RWPE2 (cell line): ENCODE results near the gene MATCAP1.

ENCODE experiments used
- ATAC-seq: fragments of 200-7000 bp; cut with Tn5 transposase; 3 replicates; pipeline ENCODE4 v1.9.1; 2021; ENCODE audit warnings: low read depth
- DNase-seq: peaks from one replicate; pipeline ENCODE4 v3.0.0-alpha.2; 2020; ENCODE audit warnings: low spot score
- H3K27ac ChIP-seq: fragments of 450-650 bp; 2 replicates; pipeline ENCODE4 v1.5.1; 2017; ENCODE audit warnings: mild to moderate bottlenecking; ENCODE audit not compliant: poor library complexity, severe bottlenecking
- H3K27me3 ChIP-seq: fragments of 250-450 bp; sonication (Bioruptor Pico); 2 replicates; pipeline ENCODE4 v1.5.1; 2021; ENCODE audit warnings: mild to moderate bottlenecking, moderate library complexity; ENCODE audit not compliant: insufficient read depth, poor library complexity, severe bottlenecking
- H3K36me3 ChIP-seq: fragments of 250-450 bp; sonication (Bioruptor Pico); 2 replicates; pipeline ENCODE4 v1.5.1; 2020; ENCODE audit warnings: low read depth, mild to moderate bottlenecking, moderate library complexity
- H3K4me1 ChIP-seq: fragments of 250-450 bp; sonication (Bioruptor Pico); 2 replicates; pipeline ENCODE4 v1.5.1; 2021; ENCODE audit warnings: mild to moderate bottlenecking, moderate library complexity; ENCODE audit not compliant: insufficient read depth, poor library complexity, severe bottlenecking
- H3K4me3 ChIP-seq: fragments of 250-450 bp; sonication (Bioruptor Pico); 2 replicates; pipeline ENCODE4 v1.5.1; 2021; ENCODE audit warnings: mild to moderate bottlenecking, moderate library complexity; ENCODE audit not compliant: severe bottlenecking
- H3K9me3 ChIP-seq: fragments of 250-450 bp; sonication (Bioruptor Pico); 2 replicates; pipeline ENCODE4 v1.5.1; 2021; ENCODE audit warnings: mild to moderate bottlenecking, moderate library complexity; ENCODE audit not compliant: severe bottlenecking
- CTCF ChIP-seq: fragments of 450-650 bp; IDR thresholded peaks from one replicate; pipeline ENCODE4 v1.5.1; 2017; ENCODE audit warnings: mild to moderate bottlenecking, moderate library complexity; ENCODE audit not compliant: poor library complexity, severe bottlenecking

Gene MATCAP1

GRCh38 chr16:67207249-67208091 lies 23.7 kb upstream of the MATCAP1 start:
- Histone ChIP-seq H3K27ac (peak overlapping the region; percentile 92), H3K4me3 (no peak overlapping the region), H3K27me3 (no peaks in the 10 kb centered on the region), H3K4me1 (peaks cover 34% of the 10 kb centered on the region), H3K36me3 (peaks cover 7% of the 10 kb centered on the region), H3K9me3 (no peaks in the 10 kb centered on the region)
- DNase-seq, result peak; percentile 72
- ATAC-seq, result peak; percentile 49
- no peak for TF ChIP-seq CTCF

- Histone ChIP-seq H3K27ac (peak overlapping the region; percentile 92), H3K36me3 (peaks cover 13% of the 10 kb centered on the region), H3K4me3 (no peak overlapping the region), H3K4me1 (peaks cover 27% of the 10 kb centered on the region), H3K9me3 (no peaks in the 10 kb centered on the region), H3K27me3 (no peaks in the 10 kb centered on the region)
- ATAC-seq (peak; percentile 47), DNase-seq (peak; percentile 80)
- TF ChIP-seq CTCF, result no peak
Measured at GRCh38 chr16:67206838-67207248, 23.1 kb upstream of the MATCAP1 start.

- no peak for TF ChIP-seq CTCF
- peak; percentile 0; the same call in 1 of the 3 replicates for ATAC-seq
- peak overlapping the region; percentile 92 for H3K27ac ChIP-seq
- H3K27me3 ChIP-seq, result no peaks in the 10 kb centered on the region
- H3K4me3 ChIP-seq, result no peak overlapping the region
- DNase-seq, result peak; percentile 46
- H3K9me3 ChIP-seq, result no peaks in the 10 kb centered on the region
- H3K4me1 ChIP-seq, result peaks cover 26% of the 10 kb centered on the region
- H3K36me3 ChIP-seq, result peaks cover 19% of the 10 kb centered on the region
Measured at GRCh38 chr16:67206129-67206837, 22.5 kb upstream of the MATCAP1 start.

- peaks cover 26% of the 10 kb centered on the region for H3K4me1 ChIP-seq
- peak overlapping the region; percentile 92 for H3K27ac ChIP-seq
- peak; percentile 55 for DNase-seq
- ATAC-seq, result no peak
- H3K4me3 ChIP-seq, result no peak overlapping the region
- H3K9me3 ChIP-seq, result no peaks in the 10 kb centered on the region
- peaks cover 30% of the 10 kb centered on the region for H3K36me3 ChIP-seq
- no peak for TF ChIP-seq CTCF
- no peaks in the 10 kb centered on the region for H3K27me3 ChIP-seq
Measured at GRCh38 chr16:67204076-67204475, 20.3 kb upstream of the MATCAP1 start.
